Subcutaneous adipose tissue (tissue), 4 donors: ENCODE measurements around the gene DOCK2. TPM values are rescaled to one million over a fixed set of nuclear protein-coding genes. Genes with fewer than 3 reads are reported as not detected.

Experiments
- total RNA-seq, 4 donors: library from RNA; depleted of rRNA; stranded (reverse); fragments of >200 nt; gene quantifications; one replicate each; pipeline ENCODE4 v1.1.0, GENCODE V29; 2016
- TF ChIP-seq, protein P1 (sequence below): fragments of 450-650 bp; IDR thresholded peaks from one replicate; pipeline ENCODE4 v1.5.1; 2016; ENCODE audit warnings: low read depth, mild to moderate bottlenecking, control low read depth, antibody characterized with exemption, moderate library complexity

Gene DOCK2
- total RNA-seq, 4 donors from 2014 or later = 23.9 to 101 (median 51.1) TPM

DNA sequence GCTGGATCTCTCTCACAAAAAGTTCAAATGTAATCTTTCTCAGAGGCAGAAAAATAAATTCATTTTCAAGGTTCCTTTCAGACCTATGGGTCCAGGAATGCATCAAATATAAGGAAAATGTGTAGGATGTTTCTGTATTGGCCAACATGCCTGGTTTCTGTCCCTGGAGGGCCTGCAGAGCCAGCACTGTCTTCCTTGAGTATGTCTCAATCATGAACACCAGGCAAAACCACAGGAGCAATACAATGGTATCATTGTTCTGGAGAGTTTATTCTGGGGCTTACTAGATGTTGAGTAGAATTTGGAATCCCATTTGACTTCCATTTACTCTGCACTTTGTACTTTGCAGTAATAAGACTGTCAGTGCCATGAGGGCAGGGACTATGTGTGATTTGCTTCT lies 319.7 kb downstream of the DOCK2 start:
- TF ChIP-seq, protein P1, sequence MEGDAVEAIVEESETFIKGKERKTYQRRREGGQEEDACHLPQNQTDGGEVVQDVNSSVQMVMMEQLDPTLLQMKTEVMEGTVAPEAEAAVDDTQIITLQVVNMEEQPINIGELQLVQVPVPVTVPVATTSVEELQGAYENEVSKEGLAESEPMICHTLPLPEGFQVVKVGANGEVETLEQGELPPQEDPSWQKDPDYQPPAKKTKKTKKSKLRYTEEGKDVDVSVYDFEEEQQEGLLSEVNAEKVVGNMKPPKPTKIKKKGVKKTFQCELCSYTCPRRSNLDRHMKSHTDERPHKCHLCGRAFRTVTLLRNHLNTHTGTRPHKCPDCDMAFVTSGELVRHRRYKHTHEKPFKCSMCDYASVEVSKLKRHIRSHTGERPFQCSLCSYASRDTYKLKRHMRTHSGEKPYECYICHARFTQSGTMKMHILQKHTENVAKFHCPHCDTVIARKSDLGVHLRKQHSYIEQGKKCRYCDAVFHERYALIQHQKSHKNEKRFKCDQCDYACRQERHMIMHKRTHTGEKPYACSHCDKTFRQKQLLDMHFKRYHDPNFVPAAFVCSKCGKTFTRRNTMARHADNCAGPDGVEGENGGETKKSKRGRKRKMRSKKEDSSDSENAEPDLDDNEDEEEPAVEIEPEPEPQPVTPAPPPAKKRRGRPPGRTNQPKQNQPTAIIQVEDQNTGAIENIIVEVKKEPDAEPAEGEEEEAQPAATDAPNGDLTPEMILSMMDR = no peak

- TF ChIP-seq, protein P1 = no peak
Measured at GRCh38 chr5:169958278-169958677, 321.2 kb downstream of the DOCK2 start.

- TF ChIP-seq, protein P1 = no peak
Measured at GRCh38 chr5:169960659-169961058, 323.6 kb downstream of the DOCK2 start.

- TF ChIP-seq, protein P1 = no peak
Measured at GRCh38 chr5:169964246-169964645, 327.2 kb downstream of the DOCK2 start.

DNA sequence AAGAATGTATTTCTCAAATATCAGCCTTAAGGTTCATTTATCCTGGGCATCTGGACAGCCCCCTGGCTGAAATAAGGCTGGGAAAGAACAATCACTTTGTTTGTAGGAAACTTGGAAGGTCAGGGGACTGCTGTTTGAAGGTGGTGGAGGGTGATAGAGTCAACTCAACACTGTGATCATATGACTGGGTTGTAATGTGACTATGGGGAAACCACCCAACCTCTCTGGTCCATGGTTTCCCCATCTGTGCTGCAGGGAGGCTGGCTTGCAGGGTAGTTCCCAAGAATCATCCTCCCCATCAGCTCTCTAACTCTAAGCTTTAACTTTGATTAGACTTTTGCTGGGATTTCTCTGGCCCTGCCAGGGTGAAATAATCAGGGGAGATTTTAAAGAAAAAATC lies 333.3 kb downstream of the DOCK2 start:
- TF ChIP-seq, protein P1 = no peak

- TF ChIP-seq, protein P1 = no peak
Measured at GRCh38 chr5:169970911-169971765, 334.1 kb downstream of the DOCK2 start.

DNA sequence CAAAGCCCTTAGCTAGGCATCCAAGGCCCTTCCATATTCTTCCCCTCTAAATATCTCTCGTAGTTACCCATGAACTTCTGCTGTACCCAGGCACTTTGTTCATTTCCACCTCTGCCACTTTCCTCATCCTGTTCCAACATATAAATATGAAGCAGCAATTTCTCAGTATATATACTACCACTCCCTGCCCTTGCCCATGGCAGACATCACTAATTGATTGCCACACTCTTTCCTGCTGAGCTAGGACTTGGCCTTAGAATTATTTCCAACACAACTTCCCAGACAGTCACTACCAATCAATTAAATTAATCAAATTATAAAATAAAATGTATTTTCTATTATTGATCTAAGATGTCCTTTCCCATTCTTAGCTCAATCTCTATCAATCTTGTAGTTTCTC lies 334.7 kb downstream of the DOCK2 start:
- TF ChIP-seq, protein P1 = no peak
